CD4-positive, alpha-beta T cell (primary cell): ENCODE measurements around the gene SLC34A1. TPM values are rescaled to one million over a fixed set of nuclear protein-coding genes. Genes with fewer than 3 reads are reported as not detected.
"Not testable (repeated sequence)": the region's sequence is repeated elsewhere in the genome, so short reads cannot be mapped to it uniquely, and the experiment has no call there.

Experiments used
- ATAC-seq: fragments of 200-7000 bp; cut with Tn5 transposase; one replicate; pipeline ENCODE4 v1.10.0; 2022; ENCODE audit warnings: mild to moderate bottlenecking; ENCODE audit not compliant: poor library complexity
- CTCF ChIA-PET: fragments of 350-600 bp; sonication (Branson Sonifier 250); formaldehyde crosslinking; loops from one replicate; lab custom pipeline; 2021; ENCODE audit warnings: antibody characterized with exemption, inconsistent platforms; lab: Charles Lee
- POLR2A ChIA-PET: fragments of 350-600 bp; sonication (Branson Sonifier 250); formaldehyde crosslinking; loops from one replicate; lab custom pipeline; 2021; ENCODE audit warnings: antibody characterized with exemption, inconsistent platforms; lab: Charles Lee
- DNase-seq, 14 experiments: peaks; one replicate each; pipeline ENCODE4 v3.0.0-alpha.2; 2013 to 2020; ENCODE audit warnings: mixed read lengths in 2 of 14
- H3K27ac ChIP-seq, 2 donors: one replicate each; pipeline versions ENCODE4 v1.5.1 to v1.7.0; 2013; ENCODE audit warnings: low read length in 2 of 2, low read depth in 1 of 2, mild to moderate bottlenecking in 1 of 2
- H3K27me3 ChIP-seq, 2 experiments: 1 replicate in 1 of 2; 2 replicates in 1 of 2; pipeline versions ENCODE4 v1.6.1 to v1.7.0; 2013; ENCODE audit warnings: low read length in 2 of 2, control low read depth in 1 of 2, mild to moderate bottlenecking in 1 of 2, moderate library complexity in 1 of 2; ENCODE audit not compliant: insufficient read depth in 2 of 2, control insufficient read depth in 1 of 2
- H3K36me3 ChIP-seq: one replicate; pipeline ENCODE4 v1.6.1; 2013; ENCODE audit warnings: low read length, control low read depth; ENCODE audit not compliant: insufficient read depth
- H3K4me1 ChIP-seq: one replicate; pipeline ENCODE4 v1.6.1; 2013; ENCODE audit warnings: low read length, control low read depth; ENCODE audit not compliant: insufficient read depth
- H3K4me3 ChIP-seq: one replicate; pipeline ENCODE4 v1.5.1; 2013; ENCODE audit warnings: mild to moderate bottlenecking, low read length, moderate library complexity
- H3K9me3 ChIP-seq, 2 experiments: 1 replicate in 1 of 2; 2 replicates in 1 of 2; pipeline versions ENCODE4 v1.6.1 to v1.7.0; 2013; ENCODE audit warnings: low read length in 2 of 2, mild to moderate bottlenecking in 2 of 2, control low read depth in 1 of 2, moderate library complexity in 1 of 2; ENCODE audit not compliant: control insufficient read depth in 1 of 2, insufficient read depth in 1 of 2
- H3K27ac Mint-ChIP-seq: one replicate; pipeline ENCODE4 v1.8.0; 2020; ENCODE audit warnings: mixed read lengths
- H3K27me3 Mint-ChIP-seq: one replicate; pipeline ENCODE4 v1.8.0; 2021; ENCODE audit warnings: mixed read lengths
- H3K36me3 Mint-ChIP-seq: one replicate; pipeline ENCODE4 v1.8.0; 2021; ENCODE audit warnings: low read depth, mixed read lengths
- H3K4me1 Mint-ChIP-seq: one replicate; pipeline ENCODE4 v1.8.0; 2021; ENCODE audit warnings: low read depth, mixed read lengths
- H3K4me3 Mint-ChIP-seq: one replicate; pipeline ENCODE4 v1.8.0; 2020; ENCODE audit warnings: mild to moderate bottlenecking, mixed read lengths
- H3K9me3 Mint-ChIP-seq: one replicate; pipeline ENCODE4 v1.8.0; 2020; ENCODE audit warnings: mixed read lengths
- intact Hi-C, 2 experiments: fragments of 100-400 bp; cut with DNase I in 1 of 2; cut with micrococcal nuclease in 1 of 2; formaldehyde crosslinking; loops; one replicate each; pipeline versions ENCODE4 v1.15.1 to v1.9.0; 2023 to 2025; cut with DNase I, micrococcal nuclease
- total RNA-seq, 174 experiments: library from RNA in 2 of 174; stranded (reverse) in 2 of 174; gene quantifications; one replicate each; pipeline ENCODE4 v1.2.3 and lab custom pipeline; 2021 to 2026
- TF ChIP-seq, protein P1 (sequence below): fragments of 200-600 bp; IDR thresholded peaks from one replicate; pipeline ENCODE4 v1.8.0; 2022; ENCODE audit warnings: antibody characterized with exemption, mild to moderate bottlenecking

SLC34A1 gene
- total RNA-seq, 2 experiments from 2014 or later, result not detected

DNA sequence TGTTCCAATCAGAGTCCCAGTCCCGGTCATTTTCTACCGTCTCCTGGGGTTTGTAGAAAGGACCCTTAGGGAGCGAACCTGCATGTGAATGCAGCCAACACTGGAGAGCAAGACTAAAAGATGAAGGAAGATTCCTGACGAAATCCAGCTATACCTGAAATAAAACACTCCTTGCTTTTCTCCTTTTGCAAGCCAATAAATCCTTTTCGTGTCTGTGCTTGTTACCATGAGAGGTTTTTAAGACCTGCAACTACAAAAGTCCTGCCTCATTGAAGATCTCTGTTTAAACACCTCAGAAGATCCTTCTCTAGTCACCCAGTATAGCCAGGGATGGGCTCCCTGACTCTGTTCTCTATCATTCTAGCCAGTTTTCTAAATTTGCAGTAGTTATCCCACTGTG, 10.0 kb upstream of the SLC34A1 start:
- CTCF ChIA-PET, result interaction anchor here (6.2 kb wide), 1 partner anchor 15 kb away, joined by 60 read pairs; no protein-coding TSS in a partner anchor
- Mint-ChIP-seq H3K9me3 (no peaks in the 10 kb centered on the region), H3K4me3 (peak overlapping the region; percentile 58), H3K4me1 (peaks cover 62% of the 10 kb centered on the region), H3K27me3 (no peaks in the 10 kb centered on the region), H3K36me3 (peaks cover 42% of the 10 kb centered on the region), H3K27ac (peak overlapping the region; percentile 56)
- no peaks in the 10 kb centered on the region for H3K9me3 ChIP-seq
- DNase-seq, result no peak
- no peaks in the 10 kb centered on the region for H3K27me3 ChIP-seq
- H3K4me1 ChIP-seq, result peaks cover 97% of the 10 kb centered on the region
- TF ChIP-seq, protein P1, sequence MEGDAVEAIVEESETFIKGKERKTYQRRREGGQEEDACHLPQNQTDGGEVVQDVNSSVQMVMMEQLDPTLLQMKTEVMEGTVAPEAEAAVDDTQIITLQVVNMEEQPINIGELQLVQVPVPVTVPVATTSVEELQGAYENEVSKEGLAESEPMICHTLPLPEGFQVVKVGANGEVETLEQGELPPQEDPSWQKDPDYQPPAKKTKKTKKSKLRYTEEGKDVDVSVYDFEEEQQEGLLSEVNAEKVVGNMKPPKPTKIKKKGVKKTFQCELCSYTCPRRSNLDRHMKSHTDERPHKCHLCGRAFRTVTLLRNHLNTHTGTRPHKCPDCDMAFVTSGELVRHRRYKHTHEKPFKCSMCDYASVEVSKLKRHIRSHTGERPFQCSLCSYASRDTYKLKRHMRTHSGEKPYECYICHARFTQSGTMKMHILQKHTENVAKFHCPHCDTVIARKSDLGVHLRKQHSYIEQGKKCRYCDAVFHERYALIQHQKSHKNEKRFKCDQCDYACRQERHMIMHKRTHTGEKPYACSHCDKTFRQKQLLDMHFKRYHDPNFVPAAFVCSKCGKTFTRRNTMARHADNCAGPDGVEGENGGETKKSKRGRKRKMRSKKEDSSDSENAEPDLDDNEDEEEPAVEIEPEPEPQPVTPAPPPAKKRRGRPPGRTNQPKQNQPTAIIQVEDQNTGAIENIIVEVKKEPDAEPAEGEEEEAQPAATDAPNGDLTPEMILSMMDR, result no peak
- H3K4me3 ChIP-seq, result no peak overlapping the region
- H3K36me3 ChIP-seq, result peaks cover 40% of the 10 kb centered on the region
- no peak for ATAC-seq
- peak overlapping the region; percentile 62 to 73 for H3K27ac ChIP-seq
- intact Hi-C loops, result no loop called here
- POLR2A ChIA-PET, result interaction anchor here (0.8 to 6.4 kb wide), 4 partner anchors 15 to 115 kb away, joined by 3 to 51 read pairs (median 10); partner anchors contain the start of genes LMAN2 and RGS14

GRCh38 chr5:177375516-177375915, 8.7 kb upstream of the SLC34A1 start:
- H3K9me3 ChIP-seq, H3K9me3 Mint-ChIP-seq, ATAC-seq, intact Hi-C loops, H3K4me3 ChIP-seq, H3K27me3 Mint-ChIP-seq, DNase-seq, H3K27me3 ChIP-seq, H3K4me3 Mint-ChIP-seq: not testable (repeated sequence)
- H3K36me3 ChIP-seq, result peaks cover 28% of the 10 kb centered on the region
- ChIA-PET CTCF (interaction anchor here (1.0 kb wide), 1 partner anchor 15 kb away, joined by 3 read pairs; no protein-coding TSS in a partner anchor), POLR2A (interaction anchor here (0.8 to 1.0 kb wide), 4 partner anchors 14 to 68 kb away, joined by 3 read pairs; no protein-coding TSS in a partner anchor)
- Mint-ChIP-seq H3K4me1 (peaks cover 56% of the 10 kb centered on the region), H3K36me3 (peaks cover 30% of the 10 kb centered on the region), H3K27ac (peak overlapping the region; percentile 56)
- peaks cover 93% of the 10 kb centered on the region for H3K4me1 ChIP-seq
- H3K27ac ChIP-seq, result peak overlapping the region; percentile 58 to 73

DNA sequence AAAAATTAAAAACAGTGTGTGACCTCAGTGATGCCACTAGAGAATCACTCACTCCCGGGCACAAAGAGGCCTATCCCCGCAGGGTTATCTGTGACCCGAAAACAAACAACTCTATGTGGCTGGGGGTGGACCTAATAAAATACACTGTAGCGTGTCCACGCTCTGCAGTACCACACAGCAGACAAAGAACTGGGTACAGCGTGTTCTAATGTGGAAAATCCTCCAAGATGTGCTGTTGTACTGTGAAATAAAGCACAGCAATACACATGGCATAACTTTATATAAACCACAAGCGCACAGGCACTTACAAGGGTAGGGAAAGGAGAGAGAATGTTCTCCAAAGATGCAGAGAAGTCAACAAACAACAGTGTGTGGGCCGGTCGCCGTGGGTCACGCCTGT, 8.1 kb upstream of the SLC34A1 start:
- H3K27me3 Mint-ChIP-seq, result no peaks in the 10 kb centered on the region
- Histone ChIP-seq H3K27me3 (no peaks in the 10 kb centered on the region), H3K36me3 (peaks cover 27% of the 10 kb centered on the region), H3K27ac (peak overlapping the region in 1 of 2 donors; percentile 22), H3K9me3 (no peaks in the 10 kb centered on the region), H3K4me1 (peaks cover 89% of the 10 kb centered on the region), H3K4me3 (no peak overlapping the region)
- H3K27ac Mint-ChIP-seq, result peak overlapping the region; percentile 56
- no peak for ATAC-seq
- no peaks in the 10 kb centered on the region for H3K9me3 Mint-ChIP-seq
- intact Hi-C loops, result no loop called here
- TF ChIP-seq, protein P1, result no peak
- POLR2A ChIA-PET, result interaction anchor here (0.9 to 1.0 kb wide), 2 partner anchors 22 to 64 kb away, joined by 3 read pairs; no protein-coding TSS in a partner anchor
- peaks cover 30% of the 10 kb centered on the region for H3K36me3 Mint-ChIP-seq
- no peak for DNase-seq
- H3K4me3 Mint-ChIP-seq, result no peak overlapping the region
- peaks cover 56% of the 10 kb centered on the region for H3K4me1 Mint-ChIP-seq
- CTCF ChIA-PET, result no interaction called here
